ENCODE data around the gene ABHD2.

- no peak for TF ChIP-seq CTCF (conservative IDR thresholded peaks at IDR 0.05)
- no peak for TF ChIP-seq EZH2 (IDR thresholded peaks at IDR 0.05; ENCODE audit: low read depth)
Observed at GRCh38 chr15:89225588-89225987, 137.3 kb downstream of the ABHD2 start.
